Subcutaneous adipose tissue (tissue), 4 donors: Measurements from ENCODE around the gene SCLT1. TPM values are rescaled to one million over a fixed set of nuclear protein-coding genes. Genes with fewer than 3 reads are reported as not detected.

Experiments used
- total RNA-seq, 4 donors: library from RNA; depleted of rRNA; stranded (reverse); fragments of >200 nt; gene quantifications; one replicate each; pipeline ENCODE4 v1.1.0, GENCODE V29; 2016
- TF ChIP-seq, protein P1 (sequence below): fragments of 450-650 bp; IDR thresholded peaks from one replicate; pipeline ENCODE4 v1.5.1; 2016; ENCODE audit warnings: low read depth, mild to moderate bottlenecking, control low read depth, antibody characterized with exemption, moderate library complexity

Gene SCLT1
- total RNA-seq, 4 donors from 2014 or later, result 12.6 to 22.0 (median 14.1) TPM

DNA sequence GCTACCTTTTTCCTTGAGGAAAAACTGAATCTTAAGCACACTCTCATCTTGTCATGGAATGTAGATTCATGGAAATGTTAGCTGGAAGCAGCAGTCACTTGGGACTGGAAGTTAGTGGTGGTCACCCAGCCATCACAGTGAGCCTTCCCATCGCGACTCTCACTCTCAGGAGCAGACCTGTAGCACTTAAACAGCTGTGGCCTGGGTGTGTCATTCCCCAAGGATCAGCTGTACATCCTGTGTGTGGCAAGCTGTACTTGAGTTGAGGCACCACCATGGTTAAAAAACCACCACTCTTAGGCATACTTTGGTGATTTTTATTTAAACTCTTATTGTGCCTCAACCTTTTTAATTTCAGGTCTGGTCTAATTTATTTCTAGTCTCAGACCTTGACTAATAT lies 237.1 kb downstream of the SCLT1 start:
- TF ChIP-seq, protein P1, sequence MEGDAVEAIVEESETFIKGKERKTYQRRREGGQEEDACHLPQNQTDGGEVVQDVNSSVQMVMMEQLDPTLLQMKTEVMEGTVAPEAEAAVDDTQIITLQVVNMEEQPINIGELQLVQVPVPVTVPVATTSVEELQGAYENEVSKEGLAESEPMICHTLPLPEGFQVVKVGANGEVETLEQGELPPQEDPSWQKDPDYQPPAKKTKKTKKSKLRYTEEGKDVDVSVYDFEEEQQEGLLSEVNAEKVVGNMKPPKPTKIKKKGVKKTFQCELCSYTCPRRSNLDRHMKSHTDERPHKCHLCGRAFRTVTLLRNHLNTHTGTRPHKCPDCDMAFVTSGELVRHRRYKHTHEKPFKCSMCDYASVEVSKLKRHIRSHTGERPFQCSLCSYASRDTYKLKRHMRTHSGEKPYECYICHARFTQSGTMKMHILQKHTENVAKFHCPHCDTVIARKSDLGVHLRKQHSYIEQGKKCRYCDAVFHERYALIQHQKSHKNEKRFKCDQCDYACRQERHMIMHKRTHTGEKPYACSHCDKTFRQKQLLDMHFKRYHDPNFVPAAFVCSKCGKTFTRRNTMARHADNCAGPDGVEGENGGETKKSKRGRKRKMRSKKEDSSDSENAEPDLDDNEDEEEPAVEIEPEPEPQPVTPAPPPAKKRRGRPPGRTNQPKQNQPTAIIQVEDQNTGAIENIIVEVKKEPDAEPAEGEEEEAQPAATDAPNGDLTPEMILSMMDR, result no peak

DNA sequence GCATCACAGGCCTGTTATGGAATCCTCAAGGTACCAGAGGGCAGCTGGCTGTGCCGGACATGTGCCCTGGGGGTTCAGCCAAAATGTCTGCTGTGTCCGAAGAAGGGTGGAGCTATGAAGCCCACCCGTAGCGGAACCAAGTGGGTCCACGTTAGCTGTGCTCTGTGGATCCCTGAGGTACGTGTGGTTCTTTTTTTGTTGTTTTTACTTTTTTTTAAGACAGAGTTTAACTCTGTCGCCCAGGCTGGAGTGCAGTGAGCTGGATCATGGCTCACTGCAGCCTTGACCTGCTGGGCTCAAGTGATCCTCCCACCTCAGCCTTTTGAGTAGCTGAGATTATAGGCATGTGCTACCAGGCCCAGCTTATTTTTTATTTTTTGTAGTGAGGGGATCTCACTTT lies 237.7 kb downstream of the SCLT1 start:
- TF ChIP-seq, protein P1, result no peak

DNA sequence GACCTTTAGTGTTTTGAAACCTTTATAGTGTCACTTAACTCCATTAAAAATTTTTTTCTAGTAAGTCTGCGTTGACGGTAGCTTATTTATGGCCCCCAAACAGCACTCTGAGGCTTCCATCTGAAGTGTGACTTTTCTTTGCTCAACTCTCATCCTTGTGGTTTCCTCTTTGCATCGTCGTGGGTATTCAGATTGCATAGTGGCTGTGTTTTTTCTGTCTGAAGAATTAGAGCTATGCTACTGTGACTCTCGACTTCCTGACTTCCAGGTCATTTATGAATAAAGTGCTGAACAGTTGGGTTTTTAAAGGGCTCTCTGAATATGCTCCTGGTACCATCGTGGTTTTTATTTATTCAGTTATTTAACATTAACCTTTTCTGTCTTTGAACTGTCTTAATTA lies 238.9 kb downstream of the SCLT1 start:
- TF ChIP-seq, protein P1, result no peak

DNA sequence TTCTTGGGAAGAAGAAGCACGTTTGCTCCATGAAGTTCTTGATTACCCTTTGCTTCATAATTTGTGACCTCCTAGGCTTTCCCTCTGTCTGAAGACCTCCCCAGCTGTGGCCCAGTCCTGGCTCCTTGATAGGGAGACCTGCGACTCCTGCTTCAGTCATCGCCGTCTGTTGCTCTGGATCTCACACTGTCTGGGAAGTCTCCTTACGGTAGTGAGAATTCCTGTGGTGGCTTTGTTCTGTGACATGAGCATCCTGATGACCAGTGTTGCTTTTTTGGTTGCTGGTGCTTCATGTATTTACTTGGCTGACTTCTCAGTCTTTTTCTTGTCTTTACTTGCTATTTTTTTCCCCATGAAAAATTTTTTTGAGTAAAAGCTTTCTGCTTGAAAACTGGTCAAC lies 239.6 kb downstream of the SCLT1 start:
- TF ChIP-seq, protein P1, result no peak

DNA sequence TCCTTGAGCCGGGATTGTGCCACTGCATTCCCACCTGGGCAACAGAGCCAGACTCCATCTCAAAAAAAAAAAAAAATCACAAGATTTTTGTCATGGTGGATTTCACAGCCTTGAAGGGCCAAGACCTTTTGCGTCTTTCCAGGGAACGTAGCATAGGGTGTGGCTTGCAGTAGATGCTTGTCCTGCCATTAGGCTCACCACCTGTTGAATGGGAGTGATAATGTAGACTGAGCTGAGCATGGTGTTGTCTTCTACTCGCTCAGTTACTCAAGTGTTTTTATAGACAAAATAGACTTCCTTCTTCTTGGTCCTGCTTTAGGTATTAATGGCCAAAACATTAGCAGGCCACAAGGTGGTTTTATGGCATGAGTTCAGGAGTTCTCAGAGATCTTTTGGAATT lies 243.1 kb downstream of the SCLT1 start:
- TF ChIP-seq, protein P1, result no peak

DNA sequence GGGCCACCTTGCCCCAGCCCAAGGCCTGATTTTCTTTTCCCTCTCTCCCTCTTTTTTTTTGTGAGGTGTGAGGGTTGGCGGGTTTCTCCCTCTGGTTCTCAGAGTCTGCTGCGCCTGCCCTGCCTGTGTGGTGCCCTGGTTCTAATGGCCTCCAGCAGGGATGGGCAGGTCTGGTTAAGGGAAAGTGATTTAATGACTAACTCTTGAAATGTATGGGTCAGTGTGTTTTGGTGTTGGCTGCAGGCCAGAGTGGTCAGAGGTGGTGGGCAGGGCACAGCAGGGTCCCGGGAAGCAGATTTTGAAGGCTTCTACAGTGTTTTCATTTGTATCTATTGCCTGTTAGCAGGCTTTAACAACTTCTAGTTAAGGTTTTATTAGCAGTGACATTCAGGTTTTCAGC lies 244.9 kb downstream of the SCLT1 start:
- TF ChIP-seq, protein P1, result no peak

DNA sequence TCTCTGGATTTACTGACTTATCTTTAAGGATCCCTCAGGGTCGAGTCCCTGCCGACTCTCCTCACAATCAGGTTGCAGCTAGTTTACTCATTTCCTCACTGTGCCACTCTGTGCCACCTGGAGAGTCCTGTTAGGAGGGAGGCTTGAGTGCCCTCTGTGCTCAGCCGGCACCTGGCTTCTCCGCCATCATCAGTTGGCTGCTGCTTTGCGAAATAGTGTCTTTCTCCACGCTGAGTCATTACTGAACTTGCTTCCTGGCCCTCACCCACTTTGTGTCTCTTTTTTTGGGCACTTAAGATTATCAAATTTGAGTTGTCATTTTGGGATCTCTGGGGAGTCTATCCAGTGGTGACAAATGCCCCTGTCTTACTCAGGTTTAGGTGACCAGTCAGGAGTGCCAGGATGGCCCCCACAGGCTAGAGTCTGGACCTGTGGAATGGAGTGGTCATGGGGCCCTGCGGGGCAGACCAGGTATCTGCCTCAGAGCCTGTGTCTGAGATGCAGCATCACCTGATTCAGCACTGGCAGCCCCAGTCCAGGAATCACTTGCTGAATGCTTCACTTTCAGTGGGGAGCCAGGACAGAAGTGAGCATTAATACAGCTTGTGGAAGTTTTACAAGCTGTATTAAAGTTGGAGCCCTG lies 246.1 kb downstream of the SCLT1 start:
- TF ChIP-seq, protein P1, result no peak
